ENCODE results near the gene ANKRD12. TPM values are rescaled to one million over a fixed set of nuclear protein-coding genes. Genes with fewer than 3 reads are reported as not detected.
A peak's percentile ranks its signal among the peaks of the same experiment; 100 is the strongest.

The ANKRD12 gene
- polyA plus RNA-seq, 2 donors: 6.1 to 33.0 TPM

GRCh38 chr18:9137168-9138066 lies 836 bp downstream of the ANKRD12 start:
- Histone ChIP-seq H3K27me3 (ENCODE audit: control insufficient read depth in 1 of 2, insufficient read depth in 2 of 2, low read length in 2 of 2) (no peaks in the 10 kb centered on the region), H3K36me3 (ENCODE audit: control insufficient read depth in 2 of 2, insufficient read depth in 2 of 2, low read length in 1 of 2) (no peaks in the 10 kb centered on the region), H3K4me3 (ENCODE audit: low read depth in 1 of 2, low read length in 2 of 2) (peak overlapping the region; percentile 80 to 91), H3K27ac (ENCODE audit: low read depth in 2 of 2, low read length in 1 of 2) (peak overlapping the region; percentile 100), H3K4me1 (ENCODE audit: control insufficient read depth in 2 of 2, insufficient read depth in 2 of 2, low read length in 1 of 2) (no peaks in the 10 kb centered on the region), H3K9me3 (ENCODE audit: control insufficient read depth in 2 of 2, insufficient read depth in 1 of 2, low read depth in 1 of 2, low read length in 1 of 2) (no peaks in the 10 kb centered on the region)
- WGBS, 2 donors: 0 to 1% methylated on average over 51 to 95 of the region's 95 CpGs

GRCh38 chr18:9139400-9140039 lies 2.9 kb downstream of the ANKRD12 start:
- H3K27ac ChIP-seq (ENCODE audit: low read depth in 2 of 2, low read length in 1 of 2): no peak overlapping the region
- H3K4me3 ChIP-seq (ENCODE audit: low read depth in 1 of 2, low read length in 2 of 2): peak overlapping the region in 1 of 2 donors; percentile 80
- no peaks in the 10 kb centered on the region for H3K36me3 ChIP-seq (ENCODE audit: control insufficient read depth in 2 of 2, insufficient read depth in 2 of 2, low read length in 1 of 2)
- H3K27me3 ChIP-seq (ENCODE audit: control insufficient read depth in 1 of 2, insufficient read depth in 2 of 2, low read length in 2 of 2): no peaks in the 10 kb centered on the region
- no peaks in the 10 kb centered on the region for H3K9me3 ChIP-seq (ENCODE audit: control insufficient read depth in 2 of 2, insufficient read depth in 1 of 2, low read depth in 1 of 2, low read length in 1 of 2)
- WGBS, 2 donors: 38 to 41% methylated on average over 7 of the region's 7 CpGs
- no peaks in the 10 kb centered on the region for H3K4me1 ChIP-seq (ENCODE audit: control insufficient read depth in 2 of 2, insufficient read depth in 2 of 2, low read length in 1 of 2)

GRCh38 chr18:9140381-9140780 lies 3.8 kb downstream of the ANKRD12 start:
- Histone ChIP-seq H3K4me1 (ENCODE audit: control insufficient read depth in 2 of 2, insufficient read depth in 2 of 2, low read length in 1 of 2) (no peaks in the 10 kb centered on the region), H3K36me3 (ENCODE audit: control insufficient read depth in 2 of 2, insufficient read depth in 2 of 2, low read length in 1 of 2) (no peaks in the 10 kb centered on the region), H3K27ac (ENCODE audit: low read depth in 2 of 2, low read length in 1 of 2) (no peak overlapping the region), H3K27me3 (ENCODE audit: control insufficient read depth in 1 of 2, insufficient read depth in 2 of 2, low read length in 2 of 2) (no peaks in the 10 kb centered on the region), H3K9me3 (ENCODE audit: control insufficient read depth in 2 of 2, insufficient read depth in 1 of 2, low read depth in 1 of 2, low read length in 1 of 2) (no peaks in the 10 kb centered on the region), H3K4me3 (ENCODE audit: low read depth in 1 of 2, low read length in 2 of 2) (peak overlapping the region in 1 of 2 donors; percentile 11)
- 28 to 32% methylated on average over 2 of the region's 2 CpGs for WGBS, 2 donors

GRCh38 chr18:9140984-9141383 lies 4.4 kb downstream of the ANKRD12 start:
- no peaks in the 10 kb centered on the region for H3K4me1 ChIP-seq (ENCODE audit: control insufficient read depth in 2 of 2, insufficient read depth in 2 of 2, low read length in 1 of 2)

GRCh38 chr18:9146224-9146623 lies 9.6 kb downstream of the ANKRD12 start:
- no peaks in the 10 kb centered on the region for H3K4me1 ChIP-seq (ENCODE audit: control insufficient read depth in 2 of 2, insufficient read depth in 2 of 2, low read length in 1 of 2)
- no peaks in the 10 kb centered on the region for H3K27me3 ChIP-seq (ENCODE audit: control insufficient read depth in 1 of 2, insufficient read depth in 2 of 2, low read length in 2 of 2)
- no peak overlapping the region for H3K27ac ChIP-seq (ENCODE audit: low read depth in 2 of 2, low read length in 1 of 2)
- no peak overlapping the region for H3K4me3 ChIP-seq (ENCODE audit: low read depth in 1 of 2, low read length in 2 of 2)
- no peaks in the 10 kb centered on the region for H3K9me3 ChIP-seq (ENCODE audit: control insufficient read depth in 2 of 2, insufficient read depth in 1 of 2, low read depth in 1 of 2, low read length in 1 of 2)
- no peaks in the 10 kb centered on the region for H3K36me3 ChIP-seq (ENCODE audit: control insufficient read depth in 2 of 2, insufficient read depth in 2 of 2, low read length in 1 of 2)
- 88 to 91% methylated on average over 1 of the region's 1 CpG for WGBS, 2 donors

More at GRCh38 chr18:9140984-9141383, 4.4 kb downstream of the ANKRD12 start:
- H3K36me3 ChIP-seq (ENCODE audit: control insufficient read depth in 2 of 2, insufficient read depth in 2 of 2, low read length in 1 of 2): no peaks in the 10 kb centered on the region
- no peaks in the 10 kb centered on the region for H3K27me3 ChIP-seq (ENCODE audit: control insufficient read depth in 1 of 2, insufficient read depth in 2 of 2, low read length in 2 of 2)
- H3K27ac ChIP-seq (ENCODE audit: low read depth in 2 of 2, low read length in 1 of 2): no peak overlapping the region
- no peaks in the 10 kb centered on the region for H3K9me3 ChIP-seq (ENCODE audit: control insufficient read depth in 2 of 2, insufficient read depth in 1 of 2, low read depth in 1 of 2, low read length in 1 of 2)
- H3K4me3 ChIP-seq (ENCODE audit: low read depth in 1 of 2, low read length in 2 of 2): no peak overlapping the region
- 91 to 96% methylated on average over 2 of the region's 2 CpGs for WGBS, 2 donors

- no peaks in the 10 kb centered on the region for H3K27me3 ChIP-seq (ENCODE audit: control insufficient read depth in 1 of 2, insufficient read depth in 2 of 2, low read length in 2 of 2)
- H3K9me3 ChIP-seq (ENCODE audit: control insufficient read depth in 2 of 2, insufficient read depth in 1 of 2, low read depth in 1 of 2, low read length in 1 of 2): no peaks in the 10 kb centered on the region
- H3K27ac ChIP-seq (ENCODE audit: low read depth in 2 of 2, low read length in 1 of 2): no peak overlapping the region
- no peak overlapping the region for H3K4me3 ChIP-seq (ENCODE audit: low read depth in 1 of 2, low read length in 2 of 2)
- H3K4me1 ChIP-seq (ENCODE audit: control insufficient read depth in 2 of 2, insufficient read depth in 2 of 2, low read length in 1 of 2): no peaks in the 10 kb centered on the region
- WGBS, 2 donors: 13 to 16% methylated on average over 1 of the region's 1 CpG
- H3K36me3 ChIP-seq (ENCODE audit: control insufficient read depth in 2 of 2, insufficient read depth in 2 of 2, low read length in 1 of 2): no peaks in the 10 kb centered on the region
Observed at GRCh38 chr18:9147440-9148202, 11.0 kb downstream of the ANKRD12 start.

GRCh38 chr18:9148203-9148552 lies 11.6 kb downstream of the ANKRD12 start:
- Histone ChIP-seq H3K27ac (ENCODE audit: low read depth in 2 of 2, low read length in 1 of 2) (no peak overlapping the region), H3K4me1 (ENCODE audit: control insufficient read depth in 2 of 2, insufficient read depth in 2 of 2, low read length in 1 of 2) (no peaks in the 10 kb centered on the region), H3K27me3 (ENCODE audit: control insufficient read depth in 1 of 2, insufficient read depth in 2 of 2, low read length in 2 of 2) (no peaks in the 10 kb centered on the region), H3K4me3 (ENCODE audit: low read depth in 1 of 2, low read length in 2 of 2) (no peak overlapping the region), H3K9me3 (ENCODE audit: control insufficient read depth in 2 of 2, insufficient read depth in 1 of 2, low read depth in 1 of 2, low read length in 1 of 2) (no peaks in the 10 kb centered on the region), H3K36me3 (ENCODE audit: control insufficient read depth in 2 of 2, insufficient read depth in 2 of 2, low read length in 1 of 2) (no peaks in the 10 kb centered on the region)
- 26 to 40% methylated on average over 1 of the region's 1 CpG for WGBS, 2 donors

- WGBS, 2 donors: 73 to 74% methylated on average over 5 of the region's 5 CpGs
- no peak overlapping the region for H3K27ac ChIP-seq (ENCODE audit: low read depth in 2 of 2, low read length in 1 of 2)
- peaks cover 0 to 3% of the 10 kb centered on the region in 2 donors for H3K36me3 ChIP-seq (ENCODE audit: control insufficient read depth in 2 of 2, insufficient read depth in 2 of 2, low read length in 1 of 2)
- H3K9me3 ChIP-seq (ENCODE audit: control insufficient read depth in 2 of 2, insufficient read depth in 1 of 2, low read depth in 1 of 2, low read length in 1 of 2): no peaks in the 10 kb centered on the region
- H3K4me3 ChIP-seq (ENCODE audit: low read depth in 1 of 2, low read length in 2 of 2): no peak overlapping the region
- H3K4me1 ChIP-seq (ENCODE audit: control insufficient read depth in 2 of 2, insufficient read depth in 2 of 2, low read length in 1 of 2): peaks cover 0 to 3% of the 10 kb centered on the region in 2 donors
- no peaks in the 10 kb centered on the region for H3K27me3 ChIP-seq (ENCODE audit: control insufficient read depth in 1 of 2, insufficient read depth in 2 of 2, low read length in 2 of 2)
Observed at GRCh38 chr18:9150121-9150520, 13.5 kb downstream of the ANKRD12 start.

- 46 to 48% methylated on average over 1 of the region's 1 CpG for WGBS, 2 donors
- H3K4me1 ChIP-seq (ENCODE audit: control insufficient read depth in 2 of 2, insufficient read depth in 2 of 2, low read length in 1 of 2): peaks cover 0 to 3% of the 10 kb centered on the region in 2 donors
Observed at GRCh38 chr18:9153256-9153655, 16.7 kb downstream of the ANKRD12 start.

More at GRCh38 chr18:9153256-9153655, 16.7 kb downstream of the ANKRD12 start:
- Histone ChIP-seq H3K4me3 (ENCODE audit: low read depth in 1 of 2, low read length in 2 of 2) (no peak overlapping the region), H3K36me3 (ENCODE audit: control insufficient read depth in 2 of 2, insufficient read depth in 2 of 2, low read length in 1 of 2) (peaks cover 0 to 3% of the 10 kb centered on the region in 2 donors), H3K9me3 (ENCODE audit: control insufficient read depth in 2 of 2, insufficient read depth in 1 of 2, low read depth in 1 of 2, low read length in 1 of 2) (no peaks in the 10 kb centered on the region), H3K27me3 (ENCODE audit: control insufficient read depth in 1 of 2, insufficient read depth in 2 of 2, low read length in 2 of 2) (no peaks in the 10 kb centered on the region), H3K27ac (ENCODE audit: low read depth in 2 of 2, low read length in 1 of 2) (no peak overlapping the region)

Measured in esophagus (tissue), 2 donors.